K562 (cell line): ENCODE results near the gene TRPM2. TPM values are rescaled to one million over a fixed set of nuclear protein-coding genes. Genes with fewer than 3 reads are reported as not detected.

ENCODE experiments used
- BRF1 ChIP-seq: IDR thresholded peaks from 3 replicates; pipeline ENCODE4 v1.6.1; 2011; ENCODE audit warnings: borderline replicate concordance, mild to moderate bottlenecking; ENCODE audit not compliant: insufficient read length; ENCODE audit errors: extremely low read depth
- CTCF ChIP-seq, 3 experiments: IDR thresholded peaks in 2 of 3; conservative IDR thresholded peaks in 1 of 3; 2 replicates each; pipeline ENCODE4 v1.5.1; 2011 to 2012; ENCODE audit warnings: low read length in 3 of 3, mild to moderate bottlenecking in 3 of 3, control low read depth in 2 of 3, improper control_type of control experiment in 1 of 3, inconsistent platforms in 1 of 3, low read depth in 1 of 3, mixed read lengths in 1 of 3, moderate library complexity in 1 of 3; ENCODE audit not compliant: insufficient read depth in 2 of 3
- CTCFL ChIP-seq: IDR thresholded peaks from 2 replicates; pipeline ENCODE4 v1.6.1; 2011; ENCODE audit warnings: borderline replicate concordance, low read depth, mild to moderate bottlenecking, moderate library complexity, low read length; ENCODE audit not compliant: insufficient read depth, poor library complexity, severe bottlenecking
- GABPB1 ChIP-seq: sonication (generic); formaldehyde crosslinking; IDR thresholded peaks from 2 replicates; pipeline ENCODE4 v1.8.0; 2022; ENCODE audit warnings: mild to moderate bottlenecking, missing genetic modification reagents
- IRF9 ChIP-seq: fragments of 450-650 bp; IDR thresholded peaks from 2 replicates; pipeline ENCODE4 v1.6.1; 2016; ENCODE audit warnings: missing biosample characterization, missing genetic modification characterization
- MEF2D ChIP-seq: conservative IDR thresholded peaks from 2 replicates; pipeline ENCODE4 v1.6.1; 2016; ENCODE audit warnings: low read depth, missing genetic modification characterization, missing compliant biosample characterization
- NR2C1 ChIP-seq, 2 experiments: fragments of 450-650 bp; IDR thresholded peaks; 2 replicates each; pipeline ENCODE4 v1.6.1; 2017; ENCODE audit warnings: mild to moderate bottlenecking in 2 of 2, antibody characterized with exemption in 1 of 2, inconsistent platforms in 1 of 2, missing compliant biosample characterization in 1 of 2, missing genetic modification characterization in 1 of 2
- NR2F6 ChIP-seq: fragments of 450-650 bp; formaldehyde crosslinking; IDR thresholded peaks from 2 replicates; pipeline ENCODE4 v1.4.0; 2020; ENCODE audit warnings: mild to moderate bottlenecking
- PREB ChIP-seq: sonication (generic); formaldehyde crosslinking; IDR thresholded peaks from 2 replicates; pipeline ENCODE4 v1.8.1; 2023; ENCODE audit warnings: mild to moderate bottlenecking, missing genetic modification reagents
- PTRF ChIP-seq: fragments of 450-650 bp; IDR thresholded peaks from 2 replicates; pipeline ENCODE4 v1.6.1; 2016; ENCODE audit warnings: mild to moderate bottlenecking, missing genetic modification characterization, missing compliant biosample characterization
- RAD21 ChIP-seq, 2 experiments: fragments of 250-450 bp in 1 of 2; fragments of 450-650 bp in 1 of 2; sonication (Bioruptor Pico) in 1 of 2; formaldehyde crosslinking in 1 of 2; IDR thresholded peaks in 1 of 2; conservative IDR thresholded peaks in 1 of 2; 2 replicates each; pipeline versions ENCODE4 v1.4.0 to v1.8.0; 2020 to 2022; ENCODE audit warnings: mild to moderate bottlenecking in 2 of 2, moderate library complexity in 1 of 2
- RFX1 ChIP-seq: fragments of 450-650 bp; IDR thresholded peaks from 2 replicates; pipeline ENCODE4 v1.6.1; 2016; ENCODE audit warnings: mild to moderate bottlenecking, moderate library complexity
- RNF219 ChIP-seq: fragments of 250-450 bp; sonication (Bioruptor Pico); IDR thresholded peaks from 2 replicates; pipeline ENCODE4 v1.5.0; 2022; ENCODE audit warnings: mild to moderate bottlenecking
- SIRT6 ChIP-seq: IDR thresholded peaks from one replicate; pipeline ENCODE4 v1.6.1; 2012; ENCODE audit warnings: low read depth, mild to moderate bottlenecking, control low read depth, inconsistent platforms, low read length, moderate library complexity
- ZNF277 ChIP-seq: fragments of 250-450 bp; sonication (Bioruptor Pico); IDR thresholded peaks from 2 replicates; pipeline ENCODE4 v1.8.0; 2022; ENCODE audit warnings: inconsistent platforms, mild to moderate bottlenecking, moderate library complexity, borderline replicate concordance
- ZNF311 ChIP-seq: fragments of 250-450 bp; sonication (Bioruptor Pico); IDR thresholded peaks from 2 replicates; pipeline ENCODE4 v1.4.0; 2020; ENCODE audit warnings: mild to moderate bottlenecking, moderate library complexity
- polyA plus RNA-seq, 8 experiments: library from polyadenylated mRNA; depleted of rRNA in 4 of 8; stranded (reverse) in 5 of 8; unstranded in 3 of 8; fragments of >200 nt; fragmentation: Nextera tagmentation in 2 of 8; fragmentation: Illumina TruSeq in 1 of 8; extraction: Ambion mirVana in 2 of 8; extraction: Trizol in 1 of 8; gene quantifications; 2 replicates each; pipeline versions ENCODE4 v1.2.1 to v1.2.3, GENCODE V29; 2011 to 2014; ENCODE audit warnings: inconsistent platforms in 1 of 8, missing spikeins in 1 of 8
- total RNA-seq, 7 experiments: library from RNA; depleted of rRNA in 6 of 7; stranded (reverse); fragments of >200 nt in 6 of 7; fragmentation: Illumina TruSeq in 2 of 7; extraction: Trizol in 2 of 7; gene quantifications; 2 replicates each; pipeline versions ENCODE4 v1.2.1 to v1.2.3, GENCODE V29; 2011 to 2021; ENCODE audit warnings: low replicate concordance in 1 of 7

The TRPM2 gene
- total and polyA plus RNA-seq, 9 of the 15 experiments (the other 6 are each of a cell fraction or from before 2014, with no cell fraction given), result 0.33 to 2.1 (median 0.98) TPM; not detected in 2

GRCh38 chr21:44304877-44305293, 48.5 kb upstream of the TRPM2 start (continued):
- TF ChIP-seq NR2C1 (IDR thresholded peaks at IDR 0.05) (no peak), NR2C1 (tag; IDR thresholded peaks at IDR 0.05) (no peak), RFX1 (no peak), MEF2D (no peak), GABPB1 (CRISPR knock-in tag) (no peak), BRF1 (no peak), PREB (CRISPR knock-in tag) (no peak), RNF219 (CRISPR knock-in tag) (no peak), ZNF311 (no peak), PTRF (tag) (no peak), CTCFL (peak; percentile 49), RAD21 (CRISPR knock-in tag; conservative IDR thresholded peaks at IDR 0.05 in 1 of 2, IDR thresholded peaks at IDR 0.05 in 1 of 2) (peak in 1 of 2 experiments; percentile 49; a peak in 2 of 4 replicates), CTCF (IDR thresholded peaks at IDR 0.05 in 2 of 3, conservative IDR thresholded peaks at IDR 0.05 in 1 of 3; ENCODE audit: insufficient read depth in 2 of 3, low read depth in 1 of 3, low read length in 3 of 3) (peak; percentile 69 to 79 (median 74)), SIRT6 (no peak), NR2F6 (CRISPR knock-in tag) (no peak), ZNF277 (CRISPR knock-in tag) (no peak), IRF9 (no peak)
